Activated CD8-positive, alpha-beta memory T cell treated with anti-CD3 and anti-CD28 coated beads, Interleukin-2, amount 50 U/mL, for 24 hours (primary cell): ENCODE measurements around the gene NRF1.
A peak's percentile ranks its signal among the peaks of the same experiment; 100 is the strongest.
"Not testable (repeated sequence)": the region's sequence is repeated elsewhere in the genome, so short reads cannot be mapped to it uniquely, and the experiment has no call there.

Experiments used
- DNase-seq: peaks from one replicate; pipeline ENCODE4 v3.0.0-alpha.2; 2020; ENCODE audit errors: extremely low read depth

Gene NRF1

GRCh38 chr7:129611246-129612111, at the start of gene NRF1:
TSS of gene NRF1 (plus strand) at chr7:129611720. CDS start at chr7:129657352, 45,632 bp downstream.
- DNase-seq: peak; percentile 69

- DNase-seq: not testable (repeated sequence)
Measured at GRCh38 chr7:129566323-129566722, 45.2 kb upstream of the NRF1 start.

GRCh38 chr7:129567377-129567776, 44.1 kb upstream of the NRF1 start:
- no peak for DNase-seq

- DNase-seq: no peak
Measured at GRCh38 chr7:129568240-129568639, 43.3 kb upstream of the NRF1 start.

- DNase-seq: no peak
Measured at GRCh38 chr7:129569326-129569725, 42.2 kb upstream of the NRF1 start.

GRCh38 chr7:129569811-129570215, 41.7 kb upstream of the NRF1 start:
- no peak for DNase-seq

- DNase-seq: no peak
Measured at GRCh38 chr7:129571201-129571600, 40.3 kb upstream of the NRF1 start.

GRCh38 chr7:129572205-129572604, 39.3 kb upstream of the NRF1 start:
- DNase-seq: no peak

- DNase-seq: no peak
Measured at GRCh38 chr7:129574487-129574886, 37.0 kb upstream of the NRF1 start.

- DNase-seq: no peak
Measured at GRCh38 chr7:129575699-129576098, 35.8 kb upstream of the NRF1 start.

GRCh38 chr7:129576138-129576537, 35.4 kb upstream of the NRF1 start:
- DNase-seq: no peak

- DNase-seq: no peak
Measured at GRCh38 chr7:129578829-129579228, 32.7 kb upstream of the NRF1 start.

- not testable (repeated sequence) for DNase-seq
Measured at GRCh38 chr7:129586179-129586578, 25.3 kb upstream of the NRF1 start.

- no peak for DNase-seq
Measured at GRCh38 chr7:129588268-129588667, 23.3 kb upstream of the NRF1 start.

- DNase-seq: no peak
Measured at GRCh38 chr7:129591868-129592267, 19.7 kb upstream of the NRF1 start.

GRCh38 chr7:129596386-129596785, 15.1 kb upstream of the NRF1 start:
- DNase-seq: not testable (repeated sequence)

- no peak for DNase-seq
Measured at GRCh38 chr7:129597672-129598071, 13.8 kb upstream of the NRF1 start.

- no peak for DNase-seq
Measured at GRCh38 chr7:129599174-129599573, 12.3 kb upstream of the NRF1 start.

- not testable (repeated sequence) for DNase-seq
Measured at GRCh38 chr7:129603594-129603993, 7.9 kb upstream of the NRF1 start.

- not testable (repeated sequence) for DNase-seq
Measured at GRCh38 chr7:129604021-129604420, 7.5 kb upstream of the NRF1 start.

- DNase-seq: no peak
Measured at GRCh38 chr7:129604713-129605437, 6.6 kb upstream of the NRF1 start.

- DNase-seq: no peak
Measured at GRCh38 chr7:129605960-129606614, 5.4 kb upstream of the NRF1 start.
